H1 (cell line): Measurements from ENCODE around the gene SV2C. TPM values are rescaled to one million over a fixed set of nuclear protein-coding genes. Genes with fewer than 3 reads are reported as not detected.

Experiments
- NRF1 ChIP-seq: IDR thresholded peaks from 2 replicates; pipeline ENCODE4 v1.6.1; 2011; ENCODE audit warnings: mild to moderate bottlenecking, low read depth, low read length, improper control_type of control experiment
- POLR2AphosphoS5 ChIP-seq: IDR thresholded peaks from 2 replicates; pipeline ENCODE4 v1.6.1; 2011; ENCODE audit warnings: low read depth, low read length
- TAF1 ChIP-seq: IDR thresholded peaks from 2 replicates; pipeline ENCODE4 v1.6.1; 2011; ENCODE audit warnings: mild to moderate bottlenecking, low read depth, low read length
- TBP ChIP-seq: IDR thresholded peaks from 2 replicates; pipeline ENCODE4 v1.6.1; 2011; ENCODE audit warnings: low read depth, low read length, improper control_type of control experiment
- USF2 ChIP-seq: IDR thresholded peaks from 2 replicates; pipeline ENCODE4 v1.6.1; 2011; ENCODE audit warnings: low read length, improper control_type of control experiment
- polyA plus RNA-seq, 7 experiments: library from polyadenylated mRNA; depleted of rRNA in 3 of 7; stranded (reverse) in 5 of 7; unstranded in 2 of 7; fragments of >200 nt in 5 of 7; fragments of 200-250 nt in 2 of 7; gene quantifications; 1 replicate in 5 of 7; 2 replicates in 1 of 7; 4 replicates in 1 of 7; pipeline versions ENCODE4 v1.2.1 to v1.2.3, GENCODE V29; 2011 to 2013; ENCODE audit warnings: missing spikeins in 2 of 7, mixed read lengths in 2 of 7
- total RNA-seq: library from RNA; stranded (reverse); fragmentation: NEBNext Ultra II Directional; extraction: Animal tissue kit (Norgen Biotek cat#: 25700); gene quantifications from 2 replicates; pipeline ENCODE4 v1.2.1, GENCODE V29; 2021
- TF ChIP-seq, protein P1 (sequence below): IDR thresholded peaks from 2 replicates; pipeline ENCODE4 v1.6.1; 2011; ENCODE audit warnings: low read depth, mild to moderate bottlenecking, low read length; ENCODE audit not compliant: insufficient read depth

The SV2C gene
- total and polyA plus RNA-seq, 2 of the 8 experiments (the other 6 are each of a cell fraction or from before 2014, with no cell fraction given): 0.08 to 0.24 TPM

- TF ChIP-seq USF2: no peak
- TF ChIP-seq NRF1: no peak
- no peak for TF ChIP-seq POLR2AphosphoS5
- TF ChIP-seq TBP: no peak
- TF ChIP-seq, protein P1, sequence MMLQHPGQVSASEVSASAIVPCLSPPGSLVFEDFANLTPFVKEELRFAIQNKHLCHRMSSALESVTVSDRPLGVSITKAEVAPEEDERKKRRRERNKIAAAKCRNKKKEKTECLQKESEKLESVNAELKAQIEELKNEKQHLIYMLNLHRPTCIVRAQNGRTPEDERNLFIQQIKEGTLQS: no peak
- no peak for TF ChIP-seq TAF1
Measured at GRCh38 chr5:76269932-76270610, 186.9 kb downstream of the SV2C start (continued).
